Uterus (tissue), 2 donors: ENCODE results near the gene NAV2.

ENCODE experiments used
- CTCF ChIP-seq, 4 experiments: fragments of 200-600 bp in 2 of 4; fragments of 450-650 bp in 2 of 4; sonication (generic) in 2 of 4; IDR thresholded peaks; one replicate each; pipeline ENCODE4 v1.5.1; 2016 to 2019; ENCODE audit warnings: antibody characterized with exemption in 4 of 4, mild to moderate bottlenecking in 2 of 4, moderate library complexity in 1 of 4
- POLR2A ChIP-seq, 2 donors: fragments of 450-650 bp; IDR thresholded peaks; one replicate each; pipeline ENCODE4 v1.6.1; 2016; ENCODE audit warnings: antibody characterized with exemption in 2 of 2, mild to moderate bottlenecking in 1 of 2, moderate library complexity in 1 of 2

GRCh38 chr11:19788435-19788834 lies 75.8 kb downstream of the NAV2 start:
- TF ChIP-seq CTCF (IDR thresholded peaks at IDR 0.05) = no peak
- no peak for TF ChIP-seq POLR2A (IDR thresholded peaks at IDR 0.05)
